Activated effector memory CD4-positive, alpha-beta T cell treated with anti-CD3 and anti-CD28 coated beads, Interleukin-2, amount 50 U/mL, for 16 hours (primary cell): Measurements from ENCODE around the gene SLC41A1.

Experiments
- DNase-seq: peaks from one replicate; pipeline ENCODE4 v3.0.0-alpha.2; 2020

The SLC41A1 gene

GRCh38 chr1:205817988-205818387, 5.0 kb upstream of the SLC41A1 start:
- no peak for DNase-seq

GRCh38 chr1:205817364-205817763, 4.4 kb upstream of the SLC41A1 start:
- no peak for DNase-seq

- peak; percentile 76 for DNase-seq
These were observed 709 bp upstream of the SLC41A1 start for GRCh38 chr1:205813755-205814058.

- no peak for DNase-seq
These were observed 624 bp downstream of the SLC41A1 start for GRCh38 chr1:205812271-205812877.

GRCh38 chr1:205811660-205812059, 1.3 kb downstream of the SLC41A1 start:
- no peak for DNase-seq

- no peak for DNase-seq
These were observed 2.4 kb downstream of the SLC41A1 start for GRCh38 chr1:205810448-205811157.

GRCh38 chr1:205809942-205810345, 3.1 kb downstream of the SLC41A1 start:
- no peak for DNase-seq

- no peak for DNase-seq
These were observed 3.5 kb downstream of the SLC41A1 start for GRCh38 chr1:205809469-205809868.

- DNase-seq = peak; percentile 78
These were observed 7.8 kb downstream of the SLC41A1 start for GRCh38 chr1:205805082-205805711.

- no peak for DNase-seq
These were observed 8.4 kb downstream of the SLC41A1 start for GRCh38 chr1:205804605-205805004.

GRCh38 chr1:205803986-205804385, 9.0 kb downstream of the SLC41A1 start:
- DNase-seq = no peak

GRCh38 chr1:205802060-205802459, 10.9 kb downstream of the SLC41A1 start:
- no peak for DNase-seq

GRCh38 chr1:205800981-205801703, 11.9 kb downstream of the SLC41A1 start:
- no peak for DNase-seq

GRCh38 chr1:205800427-205800826, 12.6 kb downstream of the SLC41A1 start:
- DNase-seq = no peak

- no peak for DNase-seq
These were observed 14.4 kb downstream of the SLC41A1 start for GRCh38 chr1:205798577-205798976.

- no peak for DNase-seq
These were observed 15.8 kb downstream of the SLC41A1 start for GRCh38 chr1:205797168-205797567.

GRCh38 chr1:205794011-205794730, 18.8 kb downstream of the SLC41A1 start:
- DNase-seq = no peak

GRCh38 chr1:205792961-205793673, 19.9 kb downstream of the SLC41A1 start:
- DNase-seq = no peak

- no peak for DNase-seq
These were observed 20.5 kb downstream of the SLC41A1 start for GRCh38 chr1:205792481-205792881.

GRCh38 chr1:205791568-205792180, 21.3 kb downstream of the SLC41A1 start:
- DNase-seq = peak; percentile 83

- DNase-seq = no peak
These were observed 25.6 kb downstream of the SLC41A1 start for GRCh38 chr1:205787287-205787916.
